Measurements from ENCODE around the gene SPOCK2. TPM values are rescaled to one million over a fixed set of nuclear protein-coding genes. Genes with fewer than 3 reads are reported as not detected.

SPOCK2 gene
- total and polyA plus RNA-seq, 2 of the 13 experiments (the other 11 are each of a cell fraction or from before 2014, with no cell fraction given): 8.6 to 30.6 TPM

DNA sequence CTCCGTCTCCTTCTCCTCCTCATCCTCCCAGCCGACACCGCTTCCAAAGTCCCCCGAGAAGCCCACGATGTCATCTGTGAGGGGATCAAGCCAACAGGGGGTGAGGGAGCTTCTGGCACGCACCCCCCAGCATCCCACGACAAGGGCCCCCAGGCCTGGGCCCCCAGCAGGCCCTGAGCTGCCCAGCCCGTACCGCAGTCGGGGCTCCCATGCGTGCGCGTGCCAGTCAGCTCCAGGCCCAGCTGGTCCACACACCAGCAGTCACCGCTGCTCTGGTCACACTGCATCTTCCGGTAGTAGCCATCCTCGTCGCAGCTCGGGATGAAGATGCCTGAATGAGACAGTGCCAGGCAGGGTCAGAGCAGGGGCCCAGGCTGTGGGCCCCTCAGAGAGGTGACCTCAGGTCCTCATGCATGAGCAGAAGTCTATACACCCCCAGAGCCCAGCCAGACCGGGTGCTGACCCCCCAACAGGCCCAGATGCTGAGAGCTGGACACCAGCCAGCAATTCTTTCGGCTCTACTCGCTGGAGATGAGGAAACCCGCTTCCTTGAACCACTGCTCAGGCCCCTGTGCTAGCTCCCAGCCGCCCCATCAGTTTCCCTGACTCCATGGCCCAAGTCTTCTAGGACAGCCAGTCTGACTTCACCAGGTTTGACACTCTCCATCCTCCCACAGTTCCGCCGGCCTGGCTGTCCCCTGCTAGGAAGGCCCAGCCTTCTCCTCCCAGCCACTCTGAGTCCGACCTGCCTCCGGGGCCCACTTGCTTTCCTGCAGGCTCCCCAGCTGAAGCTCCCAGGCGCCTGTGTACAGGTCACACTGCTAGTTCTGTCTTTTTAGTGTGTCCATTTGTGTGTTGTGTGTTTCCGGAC, 25.3 kb downstream of the SPOCK2 start:
- ChIA-PET POLR2A (no interaction called here), CTCF (ENCODE audit: low intra/inter-chr PET ratio, low total read pairs) (no interaction called here)
- no peak for TF ChIP-seq NR1H2 (CRISPR knock-in tag; IDR thresholded peaks at IDR 0.05; ENCODE audit: borderline replicate concordance, low read depth)
- TF ChIP-seq, protein P1, sequence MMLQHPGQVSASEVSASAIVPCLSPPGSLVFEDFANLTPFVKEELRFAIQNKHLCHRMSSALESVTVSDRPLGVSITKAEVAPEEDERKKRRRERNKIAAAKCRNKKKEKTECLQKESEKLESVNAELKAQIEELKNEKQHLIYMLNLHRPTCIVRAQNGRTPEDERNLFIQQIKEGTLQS (CRISPR knock-in tag; IDR thresholded peaks at IDR 0.05): no peak
- BruUV-seq (replicated peaks): no TSS peak
- Histone ChIP-seq H2AFZ (ENCODE audit: low read length) (no peak overlapping the region), H3K4me3 (replicated peaks in 1 of 3; ENCODE audit: insufficient read depth in 1 of 3, low read depth in 2 of 3, low read length in 3 of 3) (no peak overlapping the region), H3K9ac (ENCODE audit: insufficient read depth, low read depth, low read length) (no peak overlapping the region), H3K4me2 (ENCODE audit: low read depth, low read length) (no peak overlapping the region), H3K79me2 (ENCODE audit: insufficient read depth, low read length) (no peaks in the 10 kb centered on the region), H3K9me3 (ENCODE audit: low read length) (no peaks in the 10 kb centered on the region), H3K27me3 (ENCODE audit: control insufficient read depth in 1 of 2, insufficient read depth in 2 of 2, low read length in 2 of 2) (no peaks in the 10 kb centered on the region), H3K27ac (ENCODE audit: extremely low read length, insufficient read depth, low read length) (no peak overlapping the region), H4K20me1 (ENCODE audit: insufficient read depth, low read length) (no peaks in the 10 kb centered on the region), H3K36me3 (replicated peaks in 1 of 2; ENCODE audit: control insufficient read depth in 1 of 2, insufficient read depth in 2 of 2, low read length in 2 of 2) (no peaks in the 10 kb centered on the region), H3K4me1 (ENCODE audit: insufficient read depth, low read length) (peaks cover 68% of the 10 kb centered on the region)
- intact Hi-C loops (cut with micrococcal nuclease; ENCODE audit: unreplicated experiment) (no loop called here), in situ Hi-C loops (cut with HindIII; ENCODE audit: extremely low pct_ligation_motif_present, low pct_unique_long_range_greater_than_20kb) (no loop called here)
- FAIRE-seq (no peak), ATAC-seq (no peak), DNase-seq (ENCODE audit: low spot score) (no peak)
- 84% methylated on average over 28 of the region's 29 CpGs for WGBS (ENCODE audit: low lambda C conversion rate)

DNA sequence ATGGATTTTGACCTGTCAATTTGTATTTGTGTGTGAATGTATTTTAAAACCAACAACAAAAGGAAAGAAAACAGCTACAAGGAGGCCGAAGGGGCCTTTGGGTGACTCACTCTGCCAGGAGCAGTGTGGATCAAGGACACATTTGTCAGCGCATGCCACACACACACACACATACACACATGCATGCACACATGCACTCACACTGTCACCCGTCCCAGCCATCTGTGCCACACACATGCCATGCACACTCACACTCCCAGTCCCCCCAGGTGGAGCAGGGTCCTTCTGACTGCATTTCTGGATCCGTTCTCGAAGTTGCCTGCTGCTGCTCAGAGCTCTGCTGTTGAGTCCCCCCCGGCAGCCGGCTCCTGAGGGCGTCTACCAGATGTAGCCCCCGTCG, 26.0 kb downstream of the SPOCK2 start:
- no peak for ATAC-seq
- intact Hi-C loops (cut with micrococcal nuclease; ENCODE audit: unreplicated experiment): no loop called here
- 83% methylated on average over 8 of the region's 10 CpGs for WGBS (ENCODE audit: low lambda C conversion rate)
- Histone ChIP-seq H4K20me1 (ENCODE audit: insufficient read depth, low read length) (no peaks in the 10 kb centered on the region), H3K27ac (ENCODE audit: extremely low read length, insufficient read depth, low read length) (no peak overlapping the region), H3K9ac (ENCODE audit: insufficient read depth, low read depth, low read length) (no peak overlapping the region), H3K4me1 (ENCODE audit: insufficient read depth, low read length) (peaks cover 66% of the 10 kb centered on the region), H3K9me3 (ENCODE audit: low read length) (no peaks in the 10 kb centered on the region), H3K4me3 (replicated peaks in 1 of 3; ENCODE audit: insufficient read depth in 1 of 3, low read depth in 2 of 3, low read length in 3 of 3) (no peak overlapping the region), H3K27me3 (ENCODE audit: control insufficient read depth in 1 of 2, insufficient read depth in 2 of 2, low read length in 2 of 2) (no peaks in the 10 kb centered on the region), H3K36me3 (replicated peaks in 1 of 2; ENCODE audit: control insufficient read depth in 1 of 2, insufficient read depth in 2 of 2, low read length in 2 of 2) (no peaks in the 10 kb centered on the region), H3K79me2 (ENCODE audit: insufficient read depth, low read length) (no peaks in the 10 kb centered on the region), H3K4me2 (ENCODE audit: low read depth, low read length) (no peak overlapping the region), H2AFZ (ENCODE audit: low read length) (no peak overlapping the region)
- TF ChIP-seq TARDBP (CRISPR knock-in tag; IDR thresholded peaks at IDR 0.05) (no peak), FIP1L1 (IDR thresholded peaks at IDR 0.05; ENCODE audit: borderline replicate concordance, insufficient read depth, low read depth, low read length) (no peak), ZNF460 (CRISPR knock-in tag; IDR thresholded peaks at IDR 0.05; ENCODE audit: borderline replicate concordance) (no peak), ZSCAN21 (CRISPR knock-in tag; IDR thresholded peaks at IDR 0.05; ENCODE audit: borderline replicate concordance) (no peak), ZNF20 (CRISPR knock-in tag; IDR thresholded peaks at IDR 0.05) (no peak), XRCC5 (optimal IDR thresholded peaks at IDR 0.05; ENCODE audit: low read length) (no peak), THYN1 (CRISPR knock-in tag; IDR thresholded peaks at IDR 0.05; ENCODE audit: borderline replicate concordance, low read depth) (no peak)
- TF ChIP-seq, protein P2, sequence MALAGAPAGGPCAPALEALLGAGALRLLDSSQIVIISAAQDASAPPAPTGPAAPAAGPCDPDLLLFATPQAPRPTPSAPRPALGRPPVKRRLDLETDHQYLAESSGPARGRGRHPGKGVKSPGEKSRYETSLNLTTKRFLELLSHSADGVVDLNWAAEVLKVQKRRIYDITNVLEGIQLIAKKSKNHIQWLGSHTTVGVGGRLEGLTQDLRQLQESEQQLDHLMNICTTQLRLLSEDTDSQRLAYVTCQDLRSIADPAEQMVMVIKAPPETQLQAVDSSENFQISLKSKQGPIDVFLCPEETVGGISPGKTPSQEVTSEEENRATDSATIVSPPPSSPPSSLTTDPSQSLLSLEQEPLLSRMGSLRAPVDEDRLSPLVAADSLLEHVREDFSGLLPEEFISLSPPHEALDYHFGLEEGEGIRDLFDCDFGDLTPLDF (CRISPR knock-in tag; IDR thresholded peaks at IDR 0.05): no peak
- CTCF ChIA-PET (ENCODE audit: low intra/inter-chr PET ratio, low total read pairs): no interaction called here
- in situ Hi-C loops (cut with HindIII; ENCODE audit: extremely low pct_ligation_motif_present, low pct_unique_long_range_greater_than_20kb): no loop called here
- no TSS peak for BruUV-seq (replicated peaks)
- FAIRE-seq: no peak
- DNase-seq (ENCODE audit: low spot score): no peak
- POLR2A ChIA-PET: no interaction called here

Data from HepG2 (cell line).